Immature natural killer cell (primary cell): ENCODE measurements around the gene INMT. TPM values are rescaled to one million over a fixed set of nuclear protein-coding genes. Genes with fewer than 3 reads are reported as not detected.

Experiments used
- DNase-seq, 3 donors: peaks; one replicate each; pipeline ENCODE4 v3.0.0; 2022; ENCODE audit warnings: mixed read lengths in 1 of 3
- H3K27ac Mint-ChIP-seq, 6 donors: one replicate each; pipeline ENCODE4 v1.8.0; 2020; ENCODE audit warnings: mixed read lengths in 6 of 6, mild to moderate bottlenecking in 5 of 6, inconsistent platforms in 4 of 6, moderate library complexity in 3 of 6
- H3K27me3 Mint-ChIP-seq, 3 donors: one replicate each; pipeline ENCODE4 v1.8.0; 2020 to 2021; ENCODE audit warnings: low read depth in 3 of 3, mild to moderate bottlenecking in 3 of 3, mixed read lengths in 3 of 3, moderate library complexity in 3 of 3, inconsistent platforms in 1 of 3
- H3K36me3 Mint-ChIP-seq, 3 donors: one replicate each; pipeline ENCODE4 v1.8.0; 2020; ENCODE audit warnings: mixed read lengths in 3 of 3, inconsistent platforms in 2 of 3, mild to moderate bottlenecking in 2 of 3
- H3K4me1 Mint-ChIP-seq, 2 donors: one replicate each; pipeline ENCODE4 v1.8.0; 2020; ENCODE audit warnings: inconsistent platforms in 2 of 2, mild to moderate bottlenecking in 2 of 2, mixed read lengths in 2 of 2, moderate library complexity in 1 of 2
- H3K4me3 Mint-ChIP-seq, 5 donors: one replicate each; pipeline ENCODE4 v1.8.0; 2020; ENCODE audit warnings: mild to moderate bottlenecking in 5 of 5, mixed read lengths in 5 of 5, inconsistent platforms in 3 of 5, moderate library complexity in 3 of 5
- H3K9me3 Mint-ChIP-seq, 6 donors: one replicate each; pipeline ENCODE4 v1.8.0; 2020; ENCODE audit warnings: mild to moderate bottlenecking in 6 of 6, mixed read lengths in 6 of 6, inconsistent platforms in 4 of 6, moderate library complexity in 3 of 6
- polyA plus RNA-seq, 3 donors: library from polyadenylated mRNA; unstranded; fragments of 300-500 nt; fragmentation: Illumina TruSeq; gene quantifications; one replicate each; pipeline ENCODE4 v1.2.3, GENCODE V29; 2021

The INMT gene
- polyA plus RNA-seq, 3 donors from 2014 or later = not detected

GRCh38 chr7:30750010-30750409 lies 1.9 kb upstream of the INMT start:
- H3K27me3 Mint-ChIP-seq = peaks cover 2 to 6% (median 3%) of the 10 kb centered on the region in 3 donors
- H3K27ac Mint-ChIP-seq = peak overlapping the region in 1 of 6 donors; percentile 52
- no peak for DNase-seq
- no peaks in the 10 kb centered on the region for H3K36me3 Mint-ChIP-seq
- no peaks in the 10 kb centered on the region for H3K9me3 Mint-ChIP-seq
- H3K4me1 Mint-ChIP-seq = no peaks in the 10 kb centered on the region
- no peak overlapping the region for H3K4me3 Mint-ChIP-seq

GRCh38 chr7:30750683-30751650 lies 968 bp upstream of the INMT start:
- Mint-ChIP-seq H3K4me3 (no peak overlapping the region), H3K4me1 (no peaks in the 10 kb centered on the region), H3K27ac (no peak overlapping the region), H3K36me3 (no peaks in the 10 kb centered on the region), H3K9me3 (no peaks in the 10 kb centered on the region), H3K27me3 (peaks cover 2 to 6% (median 3%) of the 10 kb centered on the region in 3 donors)
- no peak for DNase-seq

GRCh38 chr7:30752484-30752883 lies 549 bp downstream of the INMT start:
- no peak overlapping the region for H3K27ac Mint-ChIP-seq
- no peak overlapping the region for H3K4me3 Mint-ChIP-seq
- DNase-seq = no peak
- H3K36me3 Mint-ChIP-seq = no peaks in the 10 kb centered on the region
- H3K27me3 Mint-ChIP-seq = peaks cover 2 to 6% (median 3%) of the 10 kb centered on the region in 3 donors
- no peaks in the 10 kb centered on the region for H3K9me3 Mint-ChIP-seq
- H3K4me1 Mint-ChIP-seq = no peaks in the 10 kb centered on the region

GRCh38 chr7:30752979-30753378 lies 1.0 kb downstream of the INMT start:
- H3K27ac Mint-ChIP-seq = no peak overlapping the region
- H3K36me3 Mint-ChIP-seq = no peaks in the 10 kb centered on the region
- no peaks in the 10 kb centered on the region for H3K4me1 Mint-ChIP-seq
- H3K27me3 Mint-ChIP-seq = peaks cover 4 to 6% (median 5%) of the 10 kb centered on the region in 3 donors
- H3K4me3 Mint-ChIP-seq = no peak overlapping the region
- no peak for DNase-seq
- no peaks in the 10 kb centered on the region for H3K9me3 Mint-ChIP-seq

- no peaks in the 10 kb centered on the region for H3K4me1 Mint-ChIP-seq
- no peaks in the 10 kb centered on the region for H3K9me3 Mint-ChIP-seq
- H3K4me3 Mint-ChIP-seq = no peak overlapping the region
- H3K27me3 Mint-ChIP-seq = peaks cover 4 to 6% (median 5%) of the 10 kb centered on the region in 3 donors
- no peaks in the 10 kb centered on the region for H3K36me3 Mint-ChIP-seq
- DNase-seq = no peak
- H3K27ac Mint-ChIP-seq = no peak overlapping the region
Observed at GRCh38 chr7:30754315-30754877, 2.5 kb downstream of the INMT start.

- Mint-ChIP-seq H3K27ac (no peak overlapping the region), H3K36me3 (no peaks in the 10 kb centered on the region), H3K4me3 (no peak overlapping the region), H3K27me3 (peaks cover 2 to 4% (median 2%) of the 10 kb centered on the region in 3 donors), H3K9me3 (no peaks in the 10 kb centered on the region), H3K4me1 (no peaks in the 10 kb centered on the region)
- no peak for DNase-seq
Observed at GRCh38 chr7:30755384-30756154, 3.6 kb downstream of the INMT start.

- DNase-seq = no peak
- Mint-ChIP-seq H3K9me3 (no peaks in the 10 kb centered on the region), H3K36me3 (no peaks in the 10 kb centered on the region), H3K4me1 (no peaks in the 10 kb centered on the region), H3K4me3 (no peak overlapping the region), H3K27me3 (peaks cover 2 to 6% (median 4%) of the 10 kb centered on the region in 3 donors), H3K27ac (no peak overlapping the region)
Observed at GRCh38 chr7:30757342-30757692, 5.4 kb downstream of the INMT start.

- no peaks in the 10 kb centered on the region for H3K36me3 Mint-ChIP-seq
- DNase-seq = no peak
- H3K27me3 Mint-ChIP-seq = peaks cover 2 to 6% (median 2%) of the 10 kb centered on the region in 3 donors
- no peaks in the 10 kb centered on the region for H3K9me3 Mint-ChIP-seq
- H3K4me3 Mint-ChIP-seq = no peak overlapping the region
- no peak overlapping the region for H3K27ac Mint-ChIP-seq
- no peaks in the 10 kb centered on the region for H3K4me1 Mint-ChIP-seq
Observed at GRCh38 chr7:30760514-30761213, 8.7 kb downstream of the INMT start.

- H3K36me3 Mint-ChIP-seq = no peaks in the 10 kb centered on the region
Observed at GRCh38 chr7:30761214-30762156, 9.6 kb downstream of the INMT start.

GRCh38 chr7:30764030-30764975 lies 12.4 kb downstream of the INMT start:
- H3K9me3 Mint-ChIP-seq = no peaks in the 10 kb centered on the region
- no peak for DNase-seq
- H3K27ac Mint-ChIP-seq = no peak overlapping the region
- H3K36me3 Mint-ChIP-seq = no peaks in the 10 kb centered on the region
- H3K4me1 Mint-ChIP-seq = no peaks in the 10 kb centered on the region
- H3K4me3 Mint-ChIP-seq = no peak overlapping the region
- H3K27me3 Mint-ChIP-seq = peaks cover 0 to 3% (median 2%) of the 10 kb centered on the region in 3 donors

More at GRCh38 chr7:30761214-30762156, 9.6 kb downstream of the INMT start:
- Mint-ChIP-seq H3K27ac (no peak overlapping the region), H3K27me3 (peaks cover 2 to 6% (median 2%) of the 10 kb centered on the region in 3 donors), H3K4me1 (no peaks in the 10 kb centered on the region), H3K4me3 (no peak overlapping the region), H3K9me3 (no peaks in the 10 kb centered on the region)
- DNase-seq = no peak

- no peak overlapping the region for H3K4me3 Mint-ChIP-seq
- H3K36me3 Mint-ChIP-seq = no peaks in the 10 kb centered on the region
- H3K27me3 Mint-ChIP-seq = peaks cover 0 to 3% (median 2%) of the 10 kb centered on the region in 3 donors
- H3K9me3 Mint-ChIP-seq = no peaks in the 10 kb centered on the region
- no peak overlapping the region for H3K27ac Mint-ChIP-seq
- H3K4me1 Mint-ChIP-seq = peaks cover 0 to 2% of the 10 kb centered on the region in 2 donors
- no peak for DNase-seq
Observed at GRCh38 chr7:30765408-30765807, 13.5 kb downstream of the INMT start.

GRCh38 chr7:30770845-30771173 lies 18.9 kb downstream of the INMT start:
- peaks cover 7 to 10% of the 10 kb centered on the region in 2 donors for H3K4me1 Mint-ChIP-seq
- no peaks in the 10 kb centered on the region for H3K36me3 Mint-ChIP-seq
- peaks cover 2% of the 10 kb centered on the region in 3 donors for H3K27me3 Mint-ChIP-seq
- no peak for DNase-seq
- peak overlapping the region; percentile 61 to 91 (median 85) for H3K4me3 Mint-ChIP-seq
- H3K9me3 Mint-ChIP-seq = no peaks in the 10 kb centered on the region
- H3K27ac Mint-ChIP-seq = peak overlapping the region in 3 of 6 donors; percentile 17 to 46 (median 33)
